AG04449 (cell line): Measurements from ENCODE around the gene DUSP18.

Experiments used
- CTCF ChIA-PET: fragments of 350-600 bp; formaldehyde crosslinking; extraction: SDS; loops from one replicate; lab custom pipeline; 2021; ENCODE audit warnings: antibody characterized with exemption; lab: Yijun Ruan, JAX
- POLR2A ChIA-PET: fragments of 400-600, 350-600 bp; formaldehyde crosslinking; extraction: SDS; loops from one replicate; lab custom pipeline; 2020; ENCODE audit warnings: antibody characterized with exemption, inconsistent platforms; lab: Yijun Ruan, JAX
- DNase-seq: peaks from one replicate; pipeline ENCODE4 v3.0.0-alpha.2; 2010; ENCODE audit warnings: low read depth, low spot score
- H3K4me3 ChIP-seq: 2 replicates; pipeline ENCODE4 v1.5.1; 2011; ENCODE audit warnings: low read depth, mild to moderate bottlenecking, control low read depth, low read length
- CTCF ChIP-seq: IDR thresholded peaks from one replicate; pipeline ENCODE4 v1.5.1; 2011; ENCODE audit warnings: mild to moderate bottlenecking, moderate library complexity, low read length, control low read depth, inconsistent platforms; ENCODE audit not compliant: insufficient read depth; ENCODE audit errors: missing control alignments

The DUSP18 gene

GRCh38 chr22:30614879-30615278 is 52.8 kb downstream of the DUSP18 start:
- ChIA-PET POLR2A (no interaction called here), CTCF (interaction anchor here (3.7 kb wide), 1 partner anchor 19 kb away, joined by 19 read pairs; the partner anchor contains the start of gene SLC35E4)
- no peak overlapping the region for H3K4me3 ChIP-seq
- no peak for DNase-seq
- TF ChIP-seq CTCF, result no peak

GRCh38 chr22:30614268-30614667 is 53.4 kb downstream of the DUSP18 start:
- DNase-seq, result no peak
- TF ChIP-seq CTCF, result no peak
- no peak overlapping the region for H3K4me3 ChIP-seq
- ChIA-PET CTCF (interaction anchor here (3.7 kb wide), 1 partner anchor 20 kb away, joined by 19 read pairs; the partner anchor contains the start of gene SLC35E4), POLR2A (no interaction called here)

DNA sequence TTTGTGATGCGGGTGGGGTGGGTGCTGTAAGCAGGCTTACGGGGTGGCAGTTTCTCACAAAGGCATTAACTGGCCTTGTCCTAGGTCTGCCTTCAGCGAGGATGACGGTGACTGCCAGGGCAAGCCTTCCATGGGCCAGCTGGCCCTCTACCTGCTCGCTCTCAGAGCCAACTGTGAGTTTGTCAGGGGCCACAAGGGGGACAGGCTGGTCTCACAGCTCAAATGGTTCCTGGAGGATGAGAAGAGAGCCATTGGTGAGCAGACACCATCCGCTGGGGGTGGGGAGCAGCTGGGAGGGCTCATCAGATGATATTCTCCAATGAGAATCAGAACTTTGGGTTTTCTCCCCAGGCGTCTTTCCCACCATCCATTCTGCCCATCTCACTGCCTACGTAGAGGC is 54.9 kb downstream of the DUSP18 start:
- no peak overlapping the region for H3K4me3 ChIP-seq
- no peak for TF ChIP-seq CTCF
- DNase-seq, result no peak
- ChIA-PET POLR2A (no interaction called here), CTCF (interaction anchor here (0.7 to 1.6 kb wide), 5 partner anchors 11 to 142 kb away, joined by 3 to 5 read pairs (median 3); no protein-coding TSS in a partner anchor)
